Stimulated activated CD8-positive, alpha-beta memory T cell treated with anti-CD3 and anti-CD28 coated beads, Interleukin-15, amount 100 ng/mL, for 24 hours (primary cell): Measurements from ENCODE around the gene PTPRE.

Source experiments
- DNase-seq: peaks from one replicate; pipeline ENCODE4 v3.0.0-alpha.2; 2020; ENCODE audit warnings: low read depth

Gene PTPRE

GRCh38 chr10:128096486-128097199 lies 189.7 kb downstream of the PTPRE start:
- DNase-seq: no peak

GRCh38 chr10:128097783-128098182 lies 190.9 kb downstream of the PTPRE start:
- DNase-seq: no peak

DNA sequence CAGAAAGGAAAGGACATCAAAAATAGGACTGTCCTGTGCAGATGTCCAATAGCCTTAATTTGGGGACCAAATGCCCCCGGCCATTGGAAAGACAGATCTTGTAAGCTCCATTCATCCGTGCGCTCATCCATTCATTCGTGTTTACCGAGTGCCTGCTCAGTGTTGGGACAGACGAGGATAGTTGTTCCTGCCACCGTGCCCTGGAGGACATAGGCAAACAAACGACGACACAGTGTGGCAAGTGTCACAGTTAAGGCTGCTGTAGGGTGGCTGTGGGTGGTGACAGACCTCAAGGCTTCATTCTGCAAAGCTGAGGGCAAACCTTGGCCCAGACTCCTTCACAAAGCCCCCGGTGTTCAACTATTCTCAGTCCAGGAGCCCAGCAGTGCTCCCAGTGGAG lies 191.7 kb downstream of the PTPRE start:
- no peak for DNase-seq

DNA sequence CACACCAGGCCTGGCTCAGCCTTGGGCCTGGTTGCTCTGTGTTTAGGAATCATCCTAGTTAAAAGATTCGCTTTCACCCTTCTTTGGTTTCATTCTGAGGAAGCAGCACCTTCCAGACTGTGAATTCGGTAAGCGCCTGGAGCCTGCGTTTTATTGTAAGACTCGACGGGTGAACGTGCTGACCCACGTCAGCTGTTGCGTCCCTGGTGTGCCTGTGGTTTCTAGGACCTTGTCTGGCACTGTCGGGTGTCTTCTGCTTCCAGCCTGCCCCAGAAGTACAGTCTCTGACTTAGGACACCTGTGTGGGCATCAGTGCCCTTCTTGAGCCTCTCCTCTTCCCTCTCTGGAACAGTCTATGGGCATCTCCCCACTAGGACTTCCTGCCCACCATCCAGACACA lies 193.0 kb downstream of the PTPRE start:
- DNase-seq: no peak

- DNase-seq: no peak
Observed at GRCh38 chr10:128101901-128102300, 195.0 kb downstream of the PTPRE start.

- DNase-seq: no peak
Observed at GRCh38 chr10:128102480-128103228, 195.8 kb downstream of the PTPRE start.

GRCh38 chr10:128103229-128103714 lies 196.4 kb downstream of the PTPRE start:
- no peak for DNase-seq

- DNase-seq: no peak
Observed at GRCh38 chr10:128105383-128105782, 198.5 kb downstream of the PTPRE start.

DNA sequence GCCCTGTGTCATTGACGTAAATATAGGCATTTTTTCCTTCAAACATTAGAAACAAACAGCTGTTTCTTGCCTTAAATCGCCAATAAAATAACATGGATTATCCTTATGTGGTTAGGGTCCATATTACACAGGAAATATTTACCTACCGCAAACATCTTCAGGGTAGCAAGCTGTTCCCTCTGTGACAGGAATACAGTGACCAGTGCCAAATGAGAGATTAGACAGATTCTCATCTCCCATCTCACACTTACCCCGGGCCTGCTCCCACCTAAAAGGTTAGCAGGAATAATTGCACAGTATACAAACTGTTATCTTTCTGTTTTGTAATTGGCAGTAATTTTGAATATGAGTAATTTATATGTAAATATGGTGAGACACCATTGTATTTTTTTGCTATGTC lies 202.8 kb downstream of the PTPRE start:
- DNase-seq: no peak

GRCh38 chr10:128110339-128110738 lies 203.4 kb downstream of the PTPRE start:
- DNase-seq: no peak

GRCh38 chr10:128111696-128112095 lies 204.8 kb downstream of the PTPRE start:
- DNase-seq: no peak

DNA sequence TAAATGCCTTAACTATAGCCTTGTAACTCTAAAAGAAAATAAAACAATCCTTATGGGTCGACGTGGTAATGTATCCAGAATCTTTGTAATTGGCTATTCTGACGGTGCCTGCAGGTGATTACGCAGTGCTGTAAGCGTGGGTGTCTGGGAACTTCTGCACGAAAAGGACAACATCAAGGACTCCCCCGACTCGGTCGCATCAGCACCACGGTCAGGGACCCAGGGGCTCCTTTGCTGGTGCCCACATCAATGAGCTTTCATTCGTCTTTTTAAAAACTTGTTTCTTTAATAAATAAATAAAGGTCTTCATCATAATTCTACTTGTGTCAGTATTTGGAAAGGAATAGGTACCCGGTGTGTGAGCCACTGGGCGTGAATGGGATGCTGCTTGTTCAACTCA lies 206.1 kb downstream of the PTPRE start:
- no peak for DNase-seq

GRCh38 chr10:128114901-128115300 lies 208.0 kb downstream of the PTPRE start:
- no peak for DNase-seq

GRCh38 chr10:128115356-128115755 lies 208.5 kb downstream of the PTPRE start:
- DNase-seq: no peak

DNA sequence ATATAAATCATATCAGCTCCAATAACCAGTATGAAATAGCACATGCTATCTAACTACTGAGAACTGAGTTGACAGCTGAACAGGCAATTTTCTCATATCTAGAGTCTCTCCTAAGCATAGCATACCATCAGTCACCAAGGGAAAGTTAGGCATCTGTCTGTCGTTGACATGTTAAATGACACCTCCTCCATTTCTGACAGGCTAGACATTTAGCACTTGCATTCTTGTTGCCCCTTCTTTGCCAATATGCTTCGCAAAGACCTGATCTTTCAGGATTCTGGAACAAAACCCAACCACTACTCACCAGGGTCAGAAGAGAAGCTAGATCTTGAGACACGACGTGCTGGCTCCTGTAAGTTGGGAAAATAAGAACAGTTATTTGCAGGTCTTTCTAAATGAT lies 209.3 kb downstream of the PTPRE start:
- no peak for DNase-seq

DNA sequence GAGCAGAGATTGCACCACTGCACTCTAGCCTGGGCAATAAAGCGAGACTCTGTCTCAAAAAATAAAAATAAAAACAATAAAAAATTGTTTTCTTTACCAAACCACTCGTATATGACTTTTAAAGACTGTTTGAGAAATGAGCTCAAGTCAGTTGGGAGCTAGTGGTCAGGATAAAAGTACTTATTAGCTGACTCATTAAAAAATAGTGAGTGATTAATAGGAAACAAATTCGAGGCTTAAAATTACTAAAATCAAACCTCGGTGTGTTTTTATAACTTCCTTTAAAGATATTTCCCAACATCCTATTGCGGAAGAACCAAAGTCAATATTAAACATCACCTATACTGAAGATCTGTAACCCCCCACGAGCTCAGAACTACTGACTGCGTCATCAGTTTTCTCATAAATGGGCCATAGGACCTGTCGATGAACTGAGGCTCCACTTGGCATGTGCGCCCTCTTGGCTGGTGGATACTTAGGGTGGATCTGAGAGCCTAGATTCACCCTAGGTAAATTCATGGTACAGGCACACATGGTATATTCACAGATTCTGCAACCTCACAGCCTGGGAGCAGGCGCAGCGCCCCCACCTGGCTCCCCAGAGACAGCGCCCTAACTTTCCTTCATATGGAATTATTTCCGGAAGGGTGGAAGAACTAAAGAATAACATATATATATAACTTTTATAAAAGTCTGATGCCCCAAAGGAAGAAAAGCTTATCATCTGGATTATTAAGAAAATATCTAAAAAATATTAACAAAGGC lies 210.1 kb downstream of the PTPRE start:
- no peak for DNase-seq

DNA sequence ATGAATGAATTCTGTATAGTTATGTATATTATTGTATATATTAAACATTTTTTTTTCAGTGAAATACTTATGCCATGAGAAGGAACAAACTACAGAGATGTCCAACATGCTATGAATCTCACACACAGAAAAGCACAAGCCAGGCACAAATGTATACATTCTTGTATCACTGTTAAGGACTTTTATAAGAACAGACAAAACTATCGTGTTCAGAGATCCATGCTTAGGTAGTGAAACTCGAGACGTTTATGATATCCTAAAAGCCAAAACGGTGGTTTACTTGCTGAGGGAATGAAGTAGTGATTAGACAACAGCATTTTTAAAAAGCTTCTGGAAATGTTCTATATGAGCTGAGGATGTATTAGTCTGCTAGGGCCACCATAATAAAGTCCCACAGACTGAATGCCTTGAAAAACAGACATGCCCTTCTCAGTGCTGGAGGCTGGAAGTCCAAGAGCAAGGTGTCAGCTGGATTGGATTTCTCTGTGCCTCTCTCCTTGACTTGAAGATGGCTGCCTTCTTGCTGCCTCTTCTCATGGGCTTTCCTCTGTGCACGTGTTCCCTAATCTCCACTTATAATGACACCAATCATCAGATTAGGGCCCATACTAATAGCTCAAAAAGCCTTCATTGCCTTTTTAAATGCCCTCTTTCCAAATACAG lies 215.0 kb downstream of the PTPRE start:
- no peak for DNase-seq

DNA sequence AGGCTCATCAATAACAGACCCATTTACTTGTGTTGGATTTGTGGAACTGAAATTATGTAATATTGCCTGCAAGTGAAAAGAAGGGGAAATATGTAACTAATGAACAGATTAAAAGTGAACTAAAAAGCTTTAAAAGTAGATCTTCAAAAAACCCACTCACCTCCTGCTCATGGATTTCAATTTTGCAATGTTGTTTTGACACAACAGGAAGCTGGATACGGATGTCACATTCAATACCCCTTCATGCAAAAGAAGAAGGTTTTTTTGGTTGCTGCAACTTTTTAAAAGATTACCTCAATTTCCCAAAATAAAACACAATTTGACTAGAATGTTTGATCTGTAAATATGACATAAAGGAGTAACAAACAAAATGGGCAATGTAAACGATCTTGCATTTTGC lies 216.0 kb downstream of the PTPRE start:
- no peak for DNase-seq

- DNase-seq: no peak
Observed at GRCh38 chr10:128123846-128124245, 216.9 kb downstream of the PTPRE start.

DNA sequence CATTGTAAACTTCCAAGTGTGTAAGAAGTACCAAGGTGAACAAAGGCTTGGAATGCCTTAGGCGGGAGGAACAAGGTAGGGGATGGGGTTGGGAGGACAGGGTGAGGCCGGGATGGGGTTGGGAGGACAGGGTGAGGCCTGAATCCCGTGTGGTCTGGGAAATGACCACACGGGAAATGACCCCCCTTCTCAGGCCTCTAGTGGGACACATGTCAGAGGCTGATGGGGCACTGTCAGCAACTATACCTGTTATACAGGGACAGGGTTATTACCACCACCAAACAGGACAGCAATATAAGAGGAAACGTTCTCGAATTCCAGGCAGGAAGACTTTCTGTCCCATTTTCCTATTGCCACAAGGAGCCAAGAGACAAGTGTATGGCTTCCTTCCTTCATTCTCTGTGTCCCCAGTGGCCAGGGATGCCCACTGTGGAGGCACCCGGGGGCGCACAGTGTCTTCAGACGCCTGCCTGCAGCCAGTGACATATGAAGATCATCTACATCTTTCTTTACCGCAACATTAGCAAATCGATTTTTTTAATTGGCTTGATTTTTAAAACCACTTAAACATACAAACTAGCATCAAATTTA lies 218.0 kb downstream of the PTPRE start:
- DNase-seq: no peak

GRCh38 chr10:128125416-128125943 lies 218.6 kb downstream of the PTPRE start:
- DNase-seq: no peak
